ENCODE measurements around the gene CYSTM1. TPM values are rescaled to one million over a fixed set of nuclear protein-coding genes. Genes with fewer than 3 reads are reported as not detected.
A peak's percentile ranks its signal among the peaks of the same experiment; 100 is the strongest.

CYSTM1 gene
- total and polyA plus RNA-seq, 2 experiments from 2014 or later: 16.0 to 42.3 TPM

- H3K4me1 ChIP-seq (ENCODE audit: insufficient read depth): peaks cover 42% of the 10 kb centered on the region
Observed at GRCh38 chr5:140223567-140223966, 48.6 kb downstream of the CYSTM1 start.

DNA sequence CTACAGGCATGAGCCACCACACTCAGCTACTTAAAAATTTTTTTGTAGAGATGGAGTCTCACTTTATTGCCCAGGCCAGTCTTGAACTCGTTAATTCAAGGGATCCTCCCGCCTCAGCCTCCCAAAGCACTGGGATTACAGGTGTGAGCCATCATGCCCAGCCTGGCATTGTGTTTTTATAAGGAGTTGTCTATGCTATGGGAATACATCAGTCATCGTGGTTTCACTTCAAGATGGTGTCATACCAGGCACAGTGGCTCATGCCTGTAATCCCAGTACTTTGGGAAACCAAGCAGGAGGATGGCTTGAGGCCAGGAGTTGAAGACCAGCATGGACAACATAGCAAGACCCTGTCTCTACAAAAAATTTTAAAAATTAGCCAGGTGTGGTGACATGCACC is 49.7 kb downstream of the CYSTM1 start:
- Histone ChIP-seq H3K79me2 (ENCODE audit: insufficient read depth) (no peaks in the 10 kb centered on the region; the same call in 1 of the 2 replicates), H3F3A (ENCODE audit: insufficient read depth) (peaks cover 42% of the 10 kb centered on the region), H3K9me3 (ENCODE audit: low read depth) (no peaks in the 10 kb centered on the region), H3K36me3 (ENCODE audit: low read depth) (no peaks in the 10 kb centered on the region), H3K4me1 (ENCODE audit: insufficient read depth) (peaks cover 41% of the 10 kb centered on the region), H3K4me3 (no peak overlapping the region), H3K4me2 (ENCODE audit: unreplicated experiment) (no peak overlapping the region), H2AFZ (no peak overlapping the region), H3K9ac (no peak overlapping the region), H4K20me1 (ENCODE audit: insufficient read depth) (no peaks in the 10 kb centered on the region), H3K27me3 (replicated peaks; ENCODE audit: insufficient read depth) (no peaks in the 10 kb centered on the region), H3K9me2 (ENCODE audit: insufficient read depth) (no peaks in the 10 kb centered on the region), H3K27ac (no peak overlapping the region)
- in situ Hi-C loops (cut with MboI): no loop called here
- DNase-seq: peak; percentile 29
- TF ChIP-seq EZH2 (IDR thresholded peaks at IDR 0.05; ENCODE audit: insufficient read depth, poor library complexity, severe bottlenecking): no peak
- no peak for TF ChIP-seq EZH2phosphoT487 (IDR thresholded peaks at IDR 0.05; ENCODE audit: insufficient read depth, low read depth)
- WGBS, 2 experiments (ENCODE audit: low coverage in 1 of 2, low lambda C conversion rate in 2 of 2, missing lambda C conversion rate in 2 of 2): 90 to 95% methylated on average over 3 of the region's 3 CpGs

More at GRCh38 chr5:140223567-140223966, 48.6 kb downstream of the CYSTM1 start:
- 88 to 94% methylated on average over 3 of the region's 3 CpGs for WGBS, 2 experiments (ENCODE audit: low coverage in 1 of 2, low lambda C conversion rate in 2 of 2, missing lambda C conversion rate in 2 of 2)
- TF ChIP-seq EZH2 (IDR thresholded peaks at IDR 0.05; ENCODE audit: insufficient read depth, poor library complexity, severe bottlenecking) (no peak), EZH2phosphoT487 (IDR thresholded peaks at IDR 0.05; ENCODE audit: insufficient read depth, low read depth) (no peak)
- no peaks in the 10 kb centered on the region; the same call in 1 of the 2 replicates for H3K79me2 ChIP-seq (ENCODE audit: insufficient read depth)
- no peak overlapping the region for H3K27ac ChIP-seq
- H3K36me3 ChIP-seq (ENCODE audit: low read depth): no peaks in the 10 kb centered on the region
- no peaks in the 10 kb centered on the region for H4K20me1 ChIP-seq (ENCODE audit: insufficient read depth)
- H3F3A ChIP-seq (ENCODE audit: insufficient read depth): peaks cover 46% of the 10 kb centered on the region
- DNase-seq: peak; percentile 26
- no peak overlapping the region for H2AFZ ChIP-seq
- H3K9me3 ChIP-seq (ENCODE audit: low read depth): no peaks in the 10 kb centered on the region
- H3K4me2 ChIP-seq (ENCODE audit: unreplicated experiment): no peak overlapping the region
- H3K9ac ChIP-seq: no peak overlapping the region
- no peaks in the 10 kb centered on the region for H3K27me3 ChIP-seq (replicated peaks; ENCODE audit: insufficient read depth)
- in situ Hi-C loops (cut with MboI): no loop called here
- no peaks in the 10 kb centered on the region for H3K9me2 ChIP-seq (ENCODE audit: insufficient read depth)
- H3K4me3 ChIP-seq: no peak overlapping the region

GRCh38 chr5:140225396-140225795 is 50.4 kb downstream of the CYSTM1 start:
- H3K36me3 ChIP-seq (ENCODE audit: low read depth): no peaks in the 10 kb centered on the region
- H3K27me3 ChIP-seq (replicated peaks; ENCODE audit: insufficient read depth): no peaks in the 10 kb centered on the region
- H3K79me2 ChIP-seq (ENCODE audit: insufficient read depth): no peaks in the 10 kb centered on the region; the same call in 1 of the 2 replicates
- H2AFZ ChIP-seq: no peak overlapping the region
- TF ChIP-seq EZH2phosphoT487 (IDR thresholded peaks at IDR 0.05; ENCODE audit: insufficient read depth, low read depth): no peak
- TF ChIP-seq EZH2 (IDR thresholded peaks at IDR 0.05; ENCODE audit: insufficient read depth, poor library complexity, severe bottlenecking): no peak
- H3K4me1 ChIP-seq (ENCODE audit: insufficient read depth): peaks cover 34% of the 10 kb centered on the region
- H3K9me3 ChIP-seq (ENCODE audit: low read depth): no peaks in the 10 kb centered on the region
- H3K27ac ChIP-seq: no peak overlapping the region
- no peaks in the 10 kb centered on the region for H4K20me1 ChIP-seq (ENCODE audit: insufficient read depth)
- no peaks in the 10 kb centered on the region for H3K9me2 ChIP-seq (ENCODE audit: insufficient read depth)
- no peak overlapping the region for H3K4me3 ChIP-seq
- in situ Hi-C loops (cut with MboI): no loop called here
- peaks cover 34% of the 10 kb centered on the region for H3F3A ChIP-seq (ENCODE audit: insufficient read depth)
- DNase-seq: peak; percentile 19
- H3K9ac ChIP-seq: no peak overlapping the region
- H3K4me2 ChIP-seq (ENCODE audit: unreplicated experiment): no peak overlapping the region
- 72 to 91% methylated on average over 3 of the region's 3 CpGs for WGBS, 2 experiments (ENCODE audit: low coverage in 1 of 2, low lambda C conversion rate in 2 of 2, missing lambda C conversion rate in 2 of 2)

DNA sequence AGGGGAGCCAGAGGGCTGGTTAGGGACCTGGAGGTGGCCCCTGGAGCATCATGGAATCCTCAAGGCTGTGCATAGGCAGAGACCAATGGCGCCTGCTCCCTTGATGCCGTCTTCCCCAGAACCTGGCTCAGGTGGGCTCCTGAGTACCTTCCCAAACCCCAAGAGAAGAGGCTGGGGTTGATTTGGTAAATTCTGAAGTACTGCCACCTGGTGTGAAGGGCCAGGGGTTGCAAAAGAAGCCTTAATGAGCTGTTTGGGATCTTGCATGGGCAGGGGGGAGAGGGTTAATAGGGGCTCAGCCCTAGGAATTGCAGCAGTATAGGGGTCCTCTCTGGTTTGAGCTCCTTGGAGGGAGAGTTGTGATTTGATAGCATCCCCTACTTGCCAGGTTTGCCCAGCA is 52.1 kb downstream of the CYSTM1 start:
- no peaks in the 10 kb centered on the region for H3K9me2 ChIP-seq (ENCODE audit: insufficient read depth)
- no peaks in the 10 kb centered on the region for H4K20me1 ChIP-seq (ENCODE audit: insufficient read depth)
- H3K4me1 ChIP-seq (ENCODE audit: insufficient read depth): peaks cover 17% of the 10 kb centered on the region
- in situ Hi-C loops (cut with MboI): no loop called here
- no peak for TF ChIP-seq EZH2 (IDR thresholded peaks at IDR 0.05; ENCODE audit: insufficient read depth, poor library complexity, severe bottlenecking)
- no peak for TF ChIP-seq EZH2phosphoT487 (IDR thresholded peaks at IDR 0.05; ENCODE audit: insufficient read depth, low read depth)
- H3K4me3 ChIP-seq: no peak overlapping the region
- no peak overlapping the region for H2AFZ ChIP-seq
- H3K36me3 ChIP-seq (ENCODE audit: low read depth): no peaks in the 10 kb centered on the region
- no peaks in the 10 kb centered on the region for H3K27me3 ChIP-seq (replicated peaks; ENCODE audit: insufficient read depth)
- H3K27ac ChIP-seq: no peak overlapping the region
- H3K9ac ChIP-seq: no peak overlapping the region
- WGBS, 2 experiments (ENCODE audit: low coverage in 1 of 2, low lambda C conversion rate in 2 of 2, missing lambda C conversion rate in 2 of 2): 88 to 94% methylated on average over 2 of the region's 2 CpGs
- DNase-seq: no peak
- no peaks in the 10 kb centered on the region for H3K9me3 ChIP-seq (ENCODE audit: low read depth)
- H3K79me2 ChIP-seq (ENCODE audit: insufficient read depth): no peaks in the 10 kb centered on the region; the same call in 1 of the 2 replicates
- H3K4me2 ChIP-seq (ENCODE audit: unreplicated experiment): no peak overlapping the region
- H3F3A ChIP-seq (ENCODE audit: insufficient read depth): peaks cover 18% of the 10 kb centered on the region

All from GM23248 (cell line).